Astrocyte of the cerebellum (primary cell): Measurements from ENCODE around the gene BORCS5.
"Not testable (repeated sequence)": the region's sequence is repeated elsewhere in the genome, so short reads cannot be mapped to it uniquely, and the experiment has no call there.

Source experiments
- DNase-seq: peaks from one replicate; pipeline ENCODE4 v3.0.0-alpha.2; 2011; ENCODE audit warnings: low read depth
- H3K4me3 ChIP-seq: 2 replicates; pipeline ENCODE4 v1.5.1; 2011; ENCODE audit warnings: mild to moderate bottlenecking, low read depth, low read length, moderate library complexity
- CTCF ChIP-seq: IDR thresholded peaks from 2 replicates; pipeline ENCODE4 v1.5.1; 2012; ENCODE audit warnings: low read length, low read depth, moderate library complexity, mild to moderate bottlenecking; ENCODE audit errors: missing control alignments
- in situ Hi-C: cut with HindIII; loops from 2 replicates; pipeline ENCODE4 v1.10.0; 2017; ENCODE audit warnings: low sequenced_read_pairs

BORCS5 gene

GRCh38 chr12:12495536-12495935 is 138.7 kb downstream of the BORCS5 start:
- in situ Hi-C loops = no loop called here

GRCh38 chr12:12498210-12498609 is 141.3 kb downstream of the BORCS5 start:
- no peak for TF ChIP-seq CTCF
- in situ Hi-C loops = no loop called here
- H3K4me3 ChIP-seq = no peak overlapping the region
- no peak for DNase-seq

More at GRCh38 chr12:12495536-12495935, 138.7 kb downstream of the BORCS5 start:
- TF ChIP-seq CTCF = no peak
- no peak overlapping the region for H3K4me3 ChIP-seq
- no peak for DNase-seq

- H3K4me3 ChIP-seq = no peak overlapping the region
- in situ Hi-C loops = no loop called here
- DNase-seq = no peak
- TF ChIP-seq CTCF = no peak
Observed at GRCh38 chr12:12499909-12500604, 143.2 kb downstream of the BORCS5 start.

- H3K4me3 ChIP-seq = no peak overlapping the region
- no peak for TF ChIP-seq CTCF
- DNase-seq = no peak
- in situ Hi-C loops = no loop called here
Observed at GRCh38 chr12:12501121-12501520, 144.2 kb downstream of the BORCS5 start.

- in situ Hi-C loops, H3K4me3 ChIP-seq, DNase-seq: not testable (repeated sequence)
Observed at GRCh38 chr12:12502130-12502814, 145.4 kb downstream of the BORCS5 start.

GRCh38 chr12:12502815-12503151 is 145.9 kb downstream of the BORCS5 start:
- H3K4me3 ChIP-seq = no peak overlapping the region
- TF ChIP-seq CTCF = no peak
- no peak for DNase-seq
- in situ Hi-C loops = no loop called here

GRCh38 chr12:12503384-12504078 is 146.7 kb downstream of the BORCS5 start:
- no peak for TF ChIP-seq CTCF
- no peak for DNase-seq
- no peak overlapping the region for H3K4me3 ChIP-seq
- in situ Hi-C loops = no loop called here
